GM23338 (cell line): Measurements from ENCODE around the gene GRIK4. TPM values are rescaled to one million over a fixed set of nuclear protein-coding genes. Genes with fewer than 3 reads are reported as not detected.

Experiments
- ATAC-seq: fragments of 200-7000 bp; cut with Tn5 transposase; 3 replicates; pipeline ENCODE4 v1.9.1; 2020
- DNase-seq: peaks from one replicate; pipeline ENCODE4 v3.0.0-alpha.2; 2015; ENCODE audit warnings: low spot score
- H2AFZ ChIP-seq: fragments of 200-600 bp; sonication (generic); 2 replicates; pipeline ENCODE4 v1.8.0; 2016; ENCODE audit warnings: antibody characterized with exemption, mild to moderate bottlenecking, moderate library complexity
- H3F3A ChIP-seq: fragments of 200-600 bp; sonication (generic); replicated peaks from 2 replicates; pipeline ENCODE4 v1.8.0; 2017; ENCODE audit warnings: antibody characterized with exemption, mixed run types, low read depth
- H3K27ac ChIP-seq: fragments of 200-600 bp; sonication (generic); 2 replicates; pipeline ENCODE4 v1.6.1; 2016; ENCODE audit warnings: low read depth
- H3K27me3 ChIP-seq: fragments of 200-600 bp; sonication (generic); 2 replicates; pipeline ENCODE4 v1.8.0; 2016; ENCODE audit warnings: mild to moderate bottlenecking, mixed run types, moderate library complexity; ENCODE audit not compliant: insufficient read depth
- H3K36me3 ChIP-seq: fragments of 200-600 bp; sonication (generic); 2 replicates; pipeline ENCODE4 v1.8.0; 2016; ENCODE audit warnings: mild to moderate bottlenecking; ENCODE audit not compliant: insufficient read depth
- H3K4me1 ChIP-seq: fragments of 200-600 bp; sonication (generic); 2 replicates; pipeline ENCODE4 v1.8.0; 2016; ENCODE audit warnings: mild to moderate bottlenecking, moderate library complexity; ENCODE audit not compliant: insufficient read depth
- H3K4me2 ChIP-seq: fragments of 200-600 bp; sonication (generic); 2 replicates; pipeline ENCODE4 v1.7.1; 2017; ENCODE audit warnings: mixed run types
- H3K4me3 ChIP-seq: fragments of 200-600 bp; sonication (generic); 2 replicates; pipeline ENCODE4 v1.6.1; 2016; ENCODE audit warnings: mixed run types
- H3K79me2 ChIP-seq: fragments of 200-600 bp; sonication (generic); replicated peaks from 2 replicates; pipeline ENCODE4 v1.8.0; 2017; ENCODE audit warnings: mild to moderate bottlenecking; ENCODE audit not compliant: insufficient read depth
- H3K9me2 ChIP-seq: fragments of 200-600 bp; sonication (generic); 2 replicates; pipeline ENCODE4 v1.8.0; 2017; ENCODE audit not compliant: insufficient read depth
- H4K20me1 ChIP-seq: fragments of 200-600 bp; sonication (generic); replicated peaks from 2 replicates; pipeline ENCODE4 v1.8.0; 2017; ENCODE audit warnings: mild to moderate bottlenecking; ENCODE audit not compliant: insufficient read depth
- H3K27ac Mint-ChIP-seq: 2 replicates; pipeline ENCODE4 v1.8.0; 2020; ENCODE audit warnings: inconsistent platforms, mild to moderate bottlenecking, moderate library complexity, mixed read lengths
- H3K27me3 Mint-ChIP-seq: 3 replicates; pipeline ENCODE4 v1.8.0; 2022; ENCODE audit warnings: low read depth, mild to moderate bottlenecking, moderate library complexity, mixed read lengths, inconsistent platforms; ENCODE audit not compliant: insufficient read depth, poor library complexity
- H3K36me3 Mint-ChIP-seq: 3 replicates; pipeline ENCODE4 v1.8.0; 2021; ENCODE audit warnings: low read depth, mild to moderate bottlenecking, inconsistent platforms, moderate library complexity, mixed read lengths
- H3K4me1 Mint-ChIP-seq: 3 replicates; pipeline ENCODE4 v1.8.0; 2020; ENCODE audit warnings: mild to moderate bottlenecking, inconsistent platforms, mixed read lengths
- H3K4me3 Mint-ChIP-seq: 3 replicates; pipeline ENCODE4 v1.8.0; 2021; ENCODE audit warnings: moderate library complexity, mild to moderate bottlenecking, inconsistent platforms, mixed read lengths
- H3K9me3 Mint-ChIP-seq: 3 replicates; pipeline ENCODE4 v1.8.0; 2020; ENCODE audit warnings: moderate library complexity, mild to moderate bottlenecking, inconsistent platforms, mixed read lengths
- CREB1 ChIP-seq: fragments of 250-450 bp; sonication (Bioruptor Pico); IDR thresholded peaks from 2 replicates; pipeline ENCODE4 v1.5.0; 2020; ENCODE audit warnings: low read depth, mild to moderate bottlenecking, moderate library complexity
- CTCF ChIP-seq, 2 experiments: fragments of 200-600 bp in 1 of 2; sonication (generic) in 1 of 2; conservative IDR thresholded peaks; 2 replicates each; pipeline versions ENCODE4 v1.5.1 to v1.6.1; 2016 to 2017; ENCODE audit warnings: antibody characterized with exemption in 2 of 2, low read depth in 2 of 2, mild to moderate bottlenecking in 2 of 2, moderate library complexity in 1 of 2
- EZH2 ChIP-seq: fragments of 200-600 bp; sonication (generic); IDR thresholded peaks from one replicate; pipeline ENCODE4 v1.8.0; 2017; ENCODE audit warnings: antibody characterized with exemption, mild to moderate bottlenecking, low read depth; ENCODE audit not compliant: unreplicated experiment
- EZH2phosphoT487 ChIP-seq: fragments of 200-600 bp; sonication (generic); IDR thresholded peaks from one replicate; pipeline ENCODE4 v1.8.1; 2018; ENCODE audit warnings: antibody characterized with exemption; ENCODE audit not compliant: unreplicated experiment
- JUNB ChIP-seq: IDR thresholded peaks from one replicate; pipeline ENCODE4 v1.6.1; 2016; ENCODE audit warnings: antibody characterized with exemption; ENCODE audit not compliant: unreplicated experiment
- NANOG ChIP-seq: IDR thresholded peaks from 2 replicates; pipeline ENCODE4 v1.6.1; 2016; ENCODE audit warnings: antibody characterized with exemption, borderline replicate concordance
- POLR2AphosphoS5 ChIP-seq: IDR thresholded peaks from 2 replicates; pipeline ENCODE4 v1.6.1; 2016; ENCODE audit warnings: antibody characterized with exemption, low read depth
- STAT1 ChIP-seq: IDR thresholded peaks from one replicate; pipeline ENCODE4 v1.6.1; 2016; ENCODE audit warnings: antibody characterized with exemption; ENCODE audit not compliant: unreplicated experiment
- ZNF114 ChIP-seq: fragments of 250-450 bp; sonication (Bioruptor Pico); IDR thresholded peaks from 2 replicates; pipeline ENCODE4 v1.5.0; 2020; ENCODE audit warnings: mild to moderate bottlenecking, moderate library complexity
- ZNF331 ChIP-seq: fragments of 250-450 bp; sonication (Bioruptor Pico); IDR thresholded peaks from 2 replicates; pipeline ENCODE4 v1.5.0; 2020; ENCODE audit warnings: low read depth, mild to moderate bottlenecking, moderate library complexity
- polyA plus RNA-seq: library from polyadenylated mRNA; unstranded; fragments of >200 nt; fragmentation: Nextera tagmentation; extraction: Ambion mirVana; gene quantifications from 2 replicates; pipeline ENCODE4 v1.2.1, GENCODE V29; 2016
- total RNA-seq: library from RNA; depleted of rRNA; stranded (reverse); fragments of >200 nt; shearing (Covaris generic); gene quantifications from 2 replicates; pipeline ENCODE4 v1.2.3, GENCODE V29; 2014
- TF ChIP-seq, protein P1 (sequence below): fragments of 250-450 bp; sonication (Bioruptor Pico); IDR thresholded peaks from 2 replicates; pipeline ENCODE4 v1.5.0; 2020; ENCODE audit warnings: mild to moderate bottlenecking, moderate library complexity
- TF ChIP-seq, protein P2 (sequence below): IDR thresholded peaks from 2 replicates; pipeline ENCODE4 v1.6.1; 2016; ENCODE audit warnings: antibody characterized with exemption
- TF ChIP-seq, protein P3 (sequence below): IDR thresholded peaks from one replicate; pipeline ENCODE4 v1.6.1; 2018; ENCODE audit warnings: antibody characterized with exemption; ENCODE audit not compliant: unreplicated experiment

GRIK4 gene
- total and polyA plus RNA-seq, 2 experiments from 2014 or later: 0.63 to 2.2 TPM

DNA sequence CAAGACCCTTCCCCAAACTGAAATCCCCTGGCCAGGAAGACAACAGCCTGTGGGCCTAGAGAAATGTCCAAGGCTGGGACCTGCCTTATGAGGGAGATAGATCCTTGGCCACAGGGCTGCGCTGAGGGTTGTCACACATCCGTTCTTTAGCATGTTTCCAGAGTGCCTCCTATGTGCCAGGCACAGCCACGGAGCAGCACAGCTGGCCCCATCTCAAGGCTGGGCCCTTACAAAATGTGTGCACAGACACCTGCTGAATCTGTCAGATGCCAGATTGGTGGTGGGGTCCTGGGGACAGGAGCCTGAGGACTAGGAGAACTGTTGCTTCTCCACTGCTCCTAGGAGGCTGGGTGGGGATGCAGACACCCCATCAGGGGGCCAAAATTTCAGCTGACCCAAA is 11.2 kb downstream of the GRIK4 start:
- Histone ChIP-seq H3K27ac (no peak overlapping the region), H3K9me2 (no peaks in the 10 kb centered on the region), H3K4me2 (no peak overlapping the region), H2AFZ (no peak overlapping the region), H3K36me3 (no peaks in the 10 kb centered on the region), H3K79me2 (no peaks in the 10 kb centered on the region), H3K4me1 (peaks cover 22% of the 10 kb centered on the region), H3K27me3 (no peaks in the 10 kb centered on the region), H3K4me3 (no peak overlapping the region), H4K20me1 (no peaks in the 10 kb centered on the region), H3F3A (0 out of 2 replicates have a peak, but pooled peaks cover 7% of the 10 kb centered on the region)
- Mint-ChIP-seq H3K4me3 (no peak overlapping the region; the same call in 2 of the 3 replicates), H3K36me3 (no peaks in the 10 kb centered on the region), H3K27ac (no peak overlapping the region), H3K9me3 (no peaks in the 10 kb centered on the region; the same call in 2 of the 3 replicates), H3K27me3 (peaks cover 19% of the 10 kb centered on the region), H3K4me1 (peaks cover 31% of the 10 kb centered on the region)
- TF ChIP-seq NANOG (no peak), CTCF (conservative IDR thresholded peaks at IDR 0.05; ENCODE audit: low read depth in 2 of 2) (no peak), STAT1 (no peak), EZH2phosphoT487 (no peak), CREB1 (CRISPR knock-in tag) (no peak), ZNF114 (CRISPR knock-in tag) (no peak), POLR2AphosphoS5 (no peak), JUNB (no peak), ZNF331 (CRISPR knock-in tag) (no peak), EZH2 (no peak)
- TF ChIP-seq, protein P1, sequence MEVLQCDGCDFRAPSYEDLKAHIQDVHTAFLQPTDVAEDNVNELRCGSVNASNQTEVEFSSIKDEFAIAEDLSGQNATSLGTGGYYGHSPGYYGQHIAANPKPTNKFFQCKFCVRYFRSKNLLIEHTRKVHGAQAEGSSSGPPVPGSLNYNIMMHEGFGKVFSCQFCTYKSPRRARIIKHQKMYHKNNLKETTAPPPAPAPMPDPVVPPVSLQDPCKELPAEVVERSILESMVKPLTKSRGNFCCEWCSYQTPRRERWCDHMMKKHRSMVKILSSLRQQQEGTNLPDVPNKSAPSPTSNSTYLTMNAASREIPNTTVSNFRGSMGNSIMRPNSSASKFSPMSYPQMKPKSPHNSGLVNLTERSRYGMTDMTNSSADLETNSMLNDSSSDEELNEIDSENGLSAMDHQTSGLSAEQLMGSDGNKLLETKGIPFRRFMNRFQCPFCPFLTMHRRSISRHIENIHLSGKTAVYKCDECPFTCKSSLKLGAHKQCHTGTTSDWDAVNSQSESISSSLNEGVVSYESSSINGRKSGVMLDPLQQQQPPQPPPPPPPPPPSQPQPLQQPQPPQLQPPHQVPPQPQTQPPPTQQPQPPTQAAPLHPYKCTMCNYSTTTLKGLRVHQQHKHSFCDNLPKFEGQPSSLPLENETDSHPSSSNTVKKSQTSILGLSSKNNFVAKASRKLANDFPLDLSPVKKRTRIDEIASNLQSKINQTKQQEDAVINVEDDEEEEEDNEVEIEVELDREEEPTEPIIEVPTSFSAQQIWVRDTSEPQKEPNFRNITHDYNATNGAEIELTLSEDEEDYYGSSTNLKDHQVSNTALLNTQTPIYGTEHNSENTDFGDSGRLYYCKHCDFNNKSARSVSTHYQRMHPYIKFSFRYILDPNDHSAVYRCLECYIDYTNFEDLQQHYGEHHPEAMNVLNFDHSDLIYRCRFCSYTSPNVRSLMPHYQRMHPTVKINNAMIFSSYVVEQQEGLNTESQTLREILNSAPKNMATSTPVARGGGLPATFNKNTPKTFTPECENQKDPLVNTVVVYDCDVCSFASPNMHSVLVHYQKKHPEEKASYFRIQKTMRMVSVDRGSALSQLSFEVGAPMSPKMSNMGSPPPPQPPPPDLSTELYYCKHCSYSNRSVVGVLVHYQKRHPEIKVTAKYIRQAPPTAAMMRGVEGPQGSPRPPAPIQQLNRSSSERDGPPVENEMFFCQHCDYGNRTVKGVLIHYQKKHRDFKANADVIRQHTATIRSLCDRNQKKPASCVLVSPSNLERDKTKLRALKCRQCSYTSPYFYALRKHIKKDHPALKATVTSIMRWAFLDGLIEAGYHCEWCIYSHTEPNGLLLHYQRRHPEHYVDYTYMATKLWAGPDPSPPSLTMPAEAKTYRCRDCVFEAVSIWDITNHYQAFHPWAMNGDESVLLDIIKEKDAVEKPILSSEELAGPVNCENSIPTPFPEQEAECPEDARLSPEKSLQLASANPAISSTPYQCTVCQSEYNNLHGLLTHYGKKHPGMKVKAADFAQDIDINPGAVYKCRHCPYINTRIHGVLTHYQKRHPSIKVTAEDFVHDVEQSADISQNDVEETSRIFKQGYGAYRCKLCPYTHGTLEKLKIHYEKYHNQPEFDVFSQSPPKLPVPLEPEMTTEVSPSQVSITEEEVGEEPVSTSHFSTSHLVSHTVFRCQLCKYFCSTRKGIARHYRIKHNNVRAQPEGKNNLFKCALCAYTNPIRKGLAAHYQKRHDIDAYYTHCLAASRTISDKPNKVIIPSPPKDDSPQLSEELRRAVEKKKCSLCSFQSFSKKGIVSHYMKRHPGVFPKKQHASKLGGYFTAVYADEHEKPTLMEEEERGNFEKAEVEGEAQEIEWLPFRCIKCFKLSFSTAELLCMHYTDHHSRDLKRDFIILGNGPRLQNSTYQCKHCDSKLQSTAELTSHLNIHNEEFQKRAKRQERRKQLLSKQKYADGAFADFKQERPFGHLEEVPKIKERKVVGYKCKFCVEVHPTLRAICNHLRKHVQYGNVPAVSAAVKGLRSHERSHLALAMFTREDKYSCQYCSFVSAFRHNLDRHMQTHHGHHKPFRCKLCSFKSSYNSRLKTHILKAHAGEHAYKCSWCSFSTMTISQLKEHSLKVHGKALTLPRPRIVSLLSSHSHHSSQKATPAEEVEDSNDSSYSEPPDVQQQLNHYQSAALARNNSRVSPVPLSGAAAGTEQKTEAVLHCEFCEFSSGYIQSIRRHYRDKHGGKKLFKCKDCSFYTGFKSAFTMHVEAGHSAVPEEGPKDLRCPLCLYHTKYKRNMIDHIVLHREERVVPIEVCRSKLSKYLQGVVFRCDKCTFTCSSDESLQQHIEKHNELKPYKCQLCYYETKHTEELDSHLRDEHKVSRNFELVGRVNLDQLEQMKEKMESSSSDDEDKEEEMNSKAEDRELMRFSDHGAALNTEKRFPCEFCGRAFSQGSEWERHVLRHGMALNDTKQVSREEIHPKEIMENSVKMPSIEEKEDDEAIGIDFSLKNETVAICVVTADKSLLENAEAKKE (CRISPR knock-in tag): no peak
- TF ChIP-seq, protein P2, sequence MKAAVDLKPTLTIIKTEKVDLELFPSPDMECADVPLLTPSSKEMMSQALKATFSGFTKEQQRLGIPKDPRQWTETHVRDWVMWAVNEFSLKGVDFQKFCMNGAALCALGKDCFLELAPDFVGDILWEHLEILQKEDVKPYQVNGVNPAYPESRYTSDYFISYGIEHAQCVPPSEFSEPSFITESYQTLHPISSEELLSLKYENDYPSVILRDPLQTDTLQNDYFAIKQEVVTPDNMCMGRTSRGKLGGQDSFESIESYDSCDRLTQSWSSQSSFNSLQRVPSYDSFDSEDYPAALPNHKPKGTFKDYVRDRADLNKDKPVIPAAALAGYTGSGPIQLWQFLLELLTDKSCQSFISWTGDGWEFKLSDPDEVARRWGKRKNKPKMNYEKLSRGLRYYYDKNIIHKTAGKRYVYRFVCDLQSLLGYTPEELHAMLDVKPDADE: no peak
- TF ChIP-seq, protein P3, sequence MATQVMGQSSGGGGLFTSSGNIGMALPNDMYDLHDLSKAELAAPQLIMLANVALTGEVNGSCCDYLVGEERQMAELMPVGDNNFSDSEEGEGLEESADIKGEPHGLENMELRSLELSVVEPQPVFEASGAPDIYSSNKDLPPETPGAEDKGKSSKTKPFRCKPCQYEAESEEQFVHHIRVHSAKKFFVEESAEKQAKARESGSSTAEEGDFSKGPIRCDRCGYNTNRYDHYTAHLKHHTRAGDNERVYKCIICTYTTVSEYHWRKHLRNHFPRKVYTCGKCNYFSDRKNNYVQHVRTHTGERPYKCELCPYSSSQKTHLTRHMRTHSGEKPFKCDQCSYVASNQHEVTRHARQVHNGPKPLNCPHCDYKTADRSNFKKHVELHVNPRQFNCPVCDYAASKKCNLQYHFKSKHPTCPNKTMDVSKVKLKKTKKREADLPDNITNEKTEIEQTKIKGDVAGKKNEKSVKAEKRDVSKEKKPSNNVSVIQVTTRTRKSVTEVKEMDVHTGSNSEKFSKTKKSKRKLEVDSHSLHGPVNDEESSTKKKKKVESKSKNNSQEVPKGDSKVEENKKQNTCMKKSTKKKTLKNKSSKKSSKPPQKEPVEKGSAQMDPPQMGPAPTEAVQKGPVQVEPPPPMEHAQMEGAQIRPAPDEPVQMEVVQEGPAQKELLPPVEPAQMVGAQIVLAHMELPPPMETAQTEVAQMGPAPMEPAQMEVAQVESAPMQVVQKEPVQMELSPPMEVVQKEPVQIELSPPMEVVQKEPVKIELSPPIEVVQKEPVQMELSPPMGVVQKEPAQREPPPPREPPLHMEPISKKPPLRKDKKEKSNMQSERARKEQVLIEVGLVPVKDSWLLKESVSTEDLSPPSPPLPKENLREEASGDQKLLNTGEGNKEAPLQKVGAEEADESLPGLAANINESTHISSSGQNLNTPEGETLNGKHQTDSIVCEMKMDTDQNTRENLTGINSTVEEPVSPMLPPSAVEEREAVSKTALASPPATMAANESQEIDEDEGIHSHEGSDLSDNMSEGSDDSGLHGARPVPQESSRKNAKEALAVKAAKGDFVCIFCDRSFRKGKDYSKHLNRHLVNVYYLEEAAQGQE: no peak
- ATAC-seq: no peak
- no peak for DNase-seq
